Body of pancreas (tissue), 4 donors: ENCODE measurements around the gene ZNF583. TPM values are rescaled to one million over a fixed set of nuclear protein-coding genes. Genes with fewer than 3 reads are reported as not detected.

Experiments used
- ATAC-seq: fragments of 150-250 bp; one replicate; pipeline ENCODE4 v1.9.1; 2016
- DNase-seq, 4 donors: peaks; one replicate each; pipeline ENCODE4 v3.0.0-alpha.2; 2019
- H3K27ac ChIP-seq, 4 donors: fragments of 200-600 bp; sonication (generic); 1 replicate in 3 of 4; 2 replicates in 1 of 4; pipeline versions ENCODE4 v1.5.1 to v1.6.1; 2016 to 2019; ENCODE audit warnings: mild to moderate bottlenecking in 1 of 4, mixed read lengths in 1 of 4, moderate library complexity in 1 of 4
- H3K27me3 ChIP-seq, 2 donors: fragments of 200-600 bp; sonication (generic); one replicate each; pipeline ENCODE4 v1.6.0; 2016; ENCODE audit warnings: mild to moderate bottlenecking in 1 of 2
- H3K36me3 ChIP-seq, 2 donors: fragments of 200-600 bp; sonication (generic); replicated peaks in 1 of 2; 2 replicates each; pipeline ENCODE4 v1.5.1; 2016; ENCODE audit warnings: low read depth in 2 of 2; ENCODE audit not compliant: insufficient read depth in 1 of 2
- H3K4me1 ChIP-seq: fragments of 200-600 bp; sonication (generic); one replicate; pipeline ENCODE4 v1.6.0; 2016
- H3K4me3 ChIP-seq, 2 donors: fragments of 200-600 bp; sonication (generic); 1 replicate in 1 of 2; 2 replicates in 1 of 2; pipeline ENCODE4 v1.5.1; 2016 to 2019
- H3K9me3 ChIP-seq, 3 donors: fragments of 200-600 bp; sonication (generic); 1 replicate in 2 of 3; 2 replicates in 1 of 3; pipeline ENCODE4 v1.5.1; 2016
- POLR2A ChIP-seq, 3 donors: fragments of 450-650 bp; IDR thresholded peaks; one replicate each; pipeline ENCODE4 v1.6.1; 2016; ENCODE audit warnings: antibody characterized with exemption in 3 of 3, mild to moderate bottlenecking in 2 of 3
- WGBS, 2 donors: methylation state at CpG; one replicate each; pipeline ENCODE4 v1.1.5; 2017; 5-methylcytosine and 5-hydroxymethylcytosine counted together
- intact Hi-C: fragments of 100-400 bp; cut with DNase I; formaldehyde crosslinking; loops from one replicate; pipeline ENCODE4 v1.15.1; 2023
- total RNA-seq, 2 donors: library from RNA; depleted of rRNA; stranded (reverse); fragments of >200 nt; gene quantifications; one replicate each; pipeline ENCODE4 v1.1.0, GENCODE V29; 2016
- TF ChIP-seq, protein P1 (sequence below), 7 experiments: fragments of 450-650 bp in 4 of 7; fragments of 200-600 bp in 3 of 7; sonication (generic) in 3 of 7; IDR thresholded peaks; one replicate each; pipeline ENCODE4 v1.5.1; 2016 to 2019; ENCODE audit warnings: antibody characterized with exemption in 7 of 7

ZNF583 gene
- total RNA-seq, 2 donors from 2014 or later, result 2.6 to 3.6 TPM

DNA sequence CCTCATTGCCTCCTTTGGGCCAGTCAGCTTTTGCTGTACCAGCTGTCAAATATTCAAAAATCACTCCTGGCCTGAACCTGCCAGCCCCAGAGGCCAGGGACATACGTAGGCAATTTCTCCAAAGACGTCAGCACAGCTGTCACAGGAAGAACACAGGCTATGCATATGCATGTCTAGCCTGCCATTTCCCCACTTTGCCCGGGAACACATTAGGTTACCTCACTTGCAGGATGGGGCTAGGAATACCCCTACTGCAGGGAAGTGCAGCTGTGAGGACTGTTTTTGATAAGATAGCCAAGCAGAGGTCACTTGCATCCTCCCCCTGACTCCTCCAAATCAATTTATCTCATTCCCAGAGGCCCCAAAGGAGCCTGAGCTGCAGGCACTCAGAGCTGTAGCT, 70.2 kb downstream of the ZNF583 start:
- 77 to 82% methylated on average over 2 to 3 of the region's 3 CpGs for WGBS, 2 donors
- intact Hi-C loops, result no loop called here
- Histone ChIP-seq H3K9me3 (peaks cover 0 to 35% (median 0%) of the 10 kb centered on the region in 3 donors), H3K36me3 (no peaks in the 10 kb centered on the region), H3K4me3 (no peak overlapping the region), H3K27me3 (no peaks in the 10 kb centered on the region), H3K27ac (no peak overlapping the region), H3K4me1 (peaks cover 5% of the 10 kb centered on the region)
- ATAC-seq (no peak), DNase-seq (no peak)
- TF ChIP-seq, protein P1, sequence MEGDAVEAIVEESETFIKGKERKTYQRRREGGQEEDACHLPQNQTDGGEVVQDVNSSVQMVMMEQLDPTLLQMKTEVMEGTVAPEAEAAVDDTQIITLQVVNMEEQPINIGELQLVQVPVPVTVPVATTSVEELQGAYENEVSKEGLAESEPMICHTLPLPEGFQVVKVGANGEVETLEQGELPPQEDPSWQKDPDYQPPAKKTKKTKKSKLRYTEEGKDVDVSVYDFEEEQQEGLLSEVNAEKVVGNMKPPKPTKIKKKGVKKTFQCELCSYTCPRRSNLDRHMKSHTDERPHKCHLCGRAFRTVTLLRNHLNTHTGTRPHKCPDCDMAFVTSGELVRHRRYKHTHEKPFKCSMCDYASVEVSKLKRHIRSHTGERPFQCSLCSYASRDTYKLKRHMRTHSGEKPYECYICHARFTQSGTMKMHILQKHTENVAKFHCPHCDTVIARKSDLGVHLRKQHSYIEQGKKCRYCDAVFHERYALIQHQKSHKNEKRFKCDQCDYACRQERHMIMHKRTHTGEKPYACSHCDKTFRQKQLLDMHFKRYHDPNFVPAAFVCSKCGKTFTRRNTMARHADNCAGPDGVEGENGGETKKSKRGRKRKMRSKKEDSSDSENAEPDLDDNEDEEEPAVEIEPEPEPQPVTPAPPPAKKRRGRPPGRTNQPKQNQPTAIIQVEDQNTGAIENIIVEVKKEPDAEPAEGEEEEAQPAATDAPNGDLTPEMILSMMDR (IDR thresholded peaks at IDR 0.05), result no peak
- TF ChIP-seq POLR2A (IDR thresholded peaks at IDR 0.05), result no peak

DNA sequence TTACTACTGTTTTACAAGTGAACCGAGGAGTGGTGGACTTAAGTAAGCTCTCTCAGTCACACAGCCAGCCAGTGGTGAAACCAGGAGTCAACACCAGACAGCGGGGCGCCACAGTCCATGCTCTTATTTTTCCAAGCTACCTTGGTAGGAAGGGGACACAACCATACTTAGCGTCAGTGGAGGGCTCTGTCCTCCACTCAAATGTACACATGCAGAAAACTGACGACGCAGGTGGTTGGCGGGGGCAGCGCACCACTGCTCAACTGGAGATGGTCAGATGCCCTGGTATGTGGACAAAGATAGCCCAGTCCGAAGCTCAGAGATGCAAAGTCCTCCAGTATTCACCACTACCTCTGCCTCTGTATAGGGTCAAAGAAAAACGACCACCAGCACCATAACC, 72.0 kb downstream of the ZNF583 start:
- Histone ChIP-seq H3K9me3 (peaks cover 0 to 34% (median 0%) of the 10 kb centered on the region in 3 donors), H3K4me3 (no peak overlapping the region), H3K27ac (no peak overlapping the region), H3K4me1 (peaks cover 5% of the 10 kb centered on the region), H3K27me3 (no peaks in the 10 kb centered on the region), H3K36me3 (no peaks in the 10 kb centered on the region)
- DNase-seq, result no peak
- no peak for ATAC-seq
- no peak for TF ChIP-seq POLR2A (IDR thresholded peaks at IDR 0.05)
- TF ChIP-seq, protein P1 (IDR thresholded peaks at IDR 0.05), result no peak
- intact Hi-C loops, result no loop called here
- WGBS, 2 donors, result 69 to 75% methylated on average over 10 of the region's 10 CpGs

Other genes starting within 250 kb of the ZNF583 start
- gene GALP, start 228.3 kb upstream of the ZNF583 start, total RNA-seq, result not detected
- gene ZSCAN5B, start 206.5 kb upstream of the ZNF583 start, total RNA-seq, result not detected
- gene ZSCAN5C, start 202.1 kb upstream of the ZNF583 start, total RNA-seq, result not detected
- gene EDDM13, start 131.6 kb upstream of the ZNF583 start, total RNA-seq, result not detected
- gene ZSCAN5A, start 89.5 kb upstream of the ZNF583 start, total RNA-seq, result 1 to 10 TPM; 4.9 to 7.3 TPM
- 1 to 10 TPM; 2.0 to 2.3 TPM for gene ZNF582, start 10.8 kb upstream of the ZNF583 start, total RNA-seq
- gene ZNF667, start 73.0 kb downstream of the ZNF583 start, total RNA-seq, result 1 to 10 TPM; 1.3 to 2.0 TPM
- gene ZNF471, start 103.5 kb downstream of the ZNF583 start, total RNA-seq, result 1 to 10 TPM; 1.6 to 4.2 TPM
- 1 to 10 TPM; 3.3 to 5.2 TPM for gene ZFP28, start 134.6 kb downstream of the ZNF583 start, total RNA-seq
- 1 to 10 TPM; 1.3 to 3.1 TPM for gene ZNF470, start 163.1 kb downstream of the ZNF583 start, total RNA-seq
- 1 to 10 TPM; 4.9 to 7.0 TPM for gene ZNF71, start 191.0 kb downstream of the ZNF583 start, total RNA-seq
- not detected for gene SMIM17, start 238.8 kb downstream of the ZNF583 start, total RNA-seq